Measurements from ENCODE around the gene IMMP2L.

The IMMP2L gene

DNA sequence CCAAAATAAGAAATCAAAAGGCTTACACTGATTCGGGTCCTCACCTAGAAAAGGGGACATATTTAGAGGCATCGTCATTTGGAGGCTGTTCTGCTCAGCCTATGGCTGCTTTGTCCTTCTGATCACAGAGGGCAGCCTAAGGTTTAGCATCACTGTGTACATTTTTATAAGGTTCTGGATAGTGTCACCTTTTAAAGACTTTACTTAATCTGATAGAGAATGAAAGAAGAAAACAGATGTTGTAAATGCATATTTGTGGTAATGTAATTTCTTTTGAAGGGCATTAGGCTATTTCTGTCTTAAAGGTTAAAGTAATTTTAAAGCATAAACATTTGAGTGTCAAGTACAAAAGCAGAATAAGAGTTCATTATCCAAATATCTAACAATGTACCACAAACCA, 916.7 kb downstream of the IMMP2L start:
- no peak for DNase-seq (ENCODE audit: low read depth in 2 of 2)

DNA sequence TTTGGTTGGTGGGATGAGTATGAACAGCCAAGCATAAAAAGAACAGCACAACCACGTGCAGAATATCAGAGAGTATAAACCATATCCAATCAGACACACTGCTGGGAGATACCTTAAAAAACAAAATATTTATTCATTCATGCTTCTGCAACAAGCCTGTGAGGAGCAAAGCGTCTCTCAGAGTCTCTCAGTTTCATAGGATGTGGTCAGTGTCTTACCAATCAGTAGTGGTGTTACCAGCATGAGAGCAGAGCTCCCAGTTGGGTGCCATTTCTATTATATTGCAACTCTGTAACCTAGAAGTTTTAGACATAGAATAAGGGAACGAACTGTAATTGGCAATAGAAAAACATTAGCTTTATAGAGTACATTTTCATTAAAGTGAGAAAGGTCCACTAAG, 917.2 kb downstream of the IMMP2L start:
- DNase-seq (ENCODE audit: low read depth in 2 of 2): no peak

DNA sequence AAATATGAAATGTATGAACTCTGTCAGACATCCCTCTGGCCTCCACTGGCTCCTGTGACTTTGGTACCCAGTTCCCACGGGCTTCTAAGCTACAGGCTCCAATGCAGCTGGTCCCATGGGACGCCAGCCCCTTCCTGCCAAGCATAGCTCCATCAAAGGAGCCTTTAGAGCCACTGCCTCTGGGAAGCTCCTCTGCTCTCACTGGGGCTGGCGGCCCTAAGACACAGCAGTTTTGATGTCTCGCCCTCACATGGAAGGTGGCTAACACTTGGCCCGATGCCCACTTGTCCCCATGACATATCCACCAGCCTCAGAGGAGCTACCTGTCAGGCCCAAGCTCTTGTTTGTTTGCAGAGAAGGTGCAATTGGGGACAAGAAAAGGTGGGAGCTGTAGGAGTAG, 925.0 kb downstream of the IMMP2L start:
- DNase-seq (ENCODE audit: low read depth in 2 of 2): no peak

DNA sequence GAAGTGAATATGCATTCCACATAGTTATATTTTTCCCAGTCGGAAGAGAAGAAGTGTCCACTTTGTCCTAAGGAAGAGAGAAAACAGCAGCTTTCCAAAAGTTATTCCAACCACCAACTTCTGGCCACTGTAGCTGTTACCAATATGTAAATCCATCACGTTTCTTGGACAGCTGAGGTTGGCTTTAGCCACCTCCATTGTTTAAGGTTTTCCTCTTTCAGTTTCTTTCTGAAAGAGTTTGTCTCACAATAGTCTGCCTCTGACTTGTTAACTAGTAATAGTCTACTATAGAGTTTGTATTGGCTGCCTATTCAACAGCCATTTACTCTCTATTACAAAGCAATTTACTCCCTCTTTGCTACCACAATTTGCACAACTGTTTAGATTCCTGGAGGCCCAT, 929.0 kb downstream of the IMMP2L start:
- DNase-seq (ENCODE audit: low read depth in 2 of 2): no peak

DNA sequence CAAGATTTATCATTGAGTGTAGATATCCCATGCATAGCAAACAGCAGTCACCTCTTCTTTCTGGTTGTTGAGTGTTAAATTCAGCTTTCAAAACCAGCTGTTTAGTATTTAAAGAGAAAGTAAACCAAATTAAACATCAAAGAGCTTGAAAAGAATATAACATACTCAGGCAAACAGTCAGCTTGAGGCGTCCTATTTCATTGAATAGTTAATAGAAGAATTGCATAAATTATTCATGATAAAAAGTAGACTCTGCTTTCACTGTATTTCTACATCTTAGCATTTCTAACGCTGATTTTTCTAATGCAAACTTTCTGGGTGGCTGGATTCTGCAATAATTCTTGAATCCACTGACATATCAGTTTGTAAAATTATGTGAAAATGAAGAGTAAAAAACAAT, 935.9 kb downstream of the IMMP2L start:
- DNase-seq (ENCODE audit: low read depth in 2 of 2): no peak

DNA sequence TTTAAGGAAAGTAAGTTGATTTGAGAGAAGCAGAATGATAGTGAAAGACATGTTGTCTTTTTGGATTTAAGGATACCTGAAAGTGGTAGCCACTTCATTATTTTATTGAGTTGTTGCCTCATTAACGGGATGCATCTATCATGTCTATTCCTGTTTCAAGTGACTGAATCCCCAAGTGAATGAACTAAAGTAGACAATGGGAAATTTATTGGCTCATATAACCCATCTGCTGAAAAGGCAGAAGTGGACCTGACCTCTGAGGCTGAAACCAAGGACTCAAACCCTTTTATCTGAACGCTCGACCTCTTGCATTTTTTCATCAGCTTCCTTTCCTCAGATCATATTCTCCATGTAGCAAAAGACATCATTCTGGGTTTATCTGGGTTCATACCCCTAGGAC, 937.0 kb downstream of the IMMP2L start:
- DNase-seq (ENCODE audit: low read depth in 2 of 2): no peak

DNA sequence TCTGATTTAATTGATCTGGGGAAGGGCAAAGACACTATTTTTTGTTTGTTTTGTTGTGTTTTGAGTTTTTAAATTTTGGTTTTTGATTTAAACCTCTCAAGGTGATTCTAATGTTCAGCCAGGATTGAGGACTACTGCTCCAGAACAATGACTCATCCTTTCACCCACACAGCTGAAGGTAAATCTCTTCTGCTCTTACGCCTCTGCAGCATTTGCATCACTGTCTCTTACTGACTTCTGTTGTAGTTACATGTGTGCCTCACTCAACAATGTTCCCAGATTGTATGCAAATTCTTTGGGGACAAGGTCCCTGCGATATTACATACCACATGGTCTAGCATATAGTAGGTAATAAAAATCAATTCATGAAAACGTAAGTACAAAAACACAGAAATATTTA, 938.9 kb downstream of the IMMP2L start:
- DNase-seq (ENCODE audit: low read depth in 2 of 2): no peak

DNA sequence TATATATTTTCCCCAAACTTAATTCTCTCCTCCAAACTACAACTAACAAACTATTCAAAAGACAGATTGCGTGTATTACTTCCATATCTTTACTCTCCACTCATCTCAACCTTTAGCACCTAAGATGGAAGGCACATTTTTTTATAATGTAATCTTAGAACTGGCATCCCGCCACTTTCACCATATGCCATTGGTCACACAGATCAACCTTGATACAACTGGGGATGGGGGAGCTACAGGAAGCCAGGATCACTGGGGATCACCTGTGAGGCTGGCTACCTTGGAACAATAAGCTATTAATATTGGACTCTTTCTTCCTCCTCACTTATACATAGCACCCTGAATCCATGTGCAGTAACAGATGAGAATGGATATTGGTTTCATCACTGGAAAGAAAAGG, 941.0 kb downstream of the IMMP2L start:
- no peak for DNase-seq (ENCODE audit: low read depth in 2 of 2)

DNA sequence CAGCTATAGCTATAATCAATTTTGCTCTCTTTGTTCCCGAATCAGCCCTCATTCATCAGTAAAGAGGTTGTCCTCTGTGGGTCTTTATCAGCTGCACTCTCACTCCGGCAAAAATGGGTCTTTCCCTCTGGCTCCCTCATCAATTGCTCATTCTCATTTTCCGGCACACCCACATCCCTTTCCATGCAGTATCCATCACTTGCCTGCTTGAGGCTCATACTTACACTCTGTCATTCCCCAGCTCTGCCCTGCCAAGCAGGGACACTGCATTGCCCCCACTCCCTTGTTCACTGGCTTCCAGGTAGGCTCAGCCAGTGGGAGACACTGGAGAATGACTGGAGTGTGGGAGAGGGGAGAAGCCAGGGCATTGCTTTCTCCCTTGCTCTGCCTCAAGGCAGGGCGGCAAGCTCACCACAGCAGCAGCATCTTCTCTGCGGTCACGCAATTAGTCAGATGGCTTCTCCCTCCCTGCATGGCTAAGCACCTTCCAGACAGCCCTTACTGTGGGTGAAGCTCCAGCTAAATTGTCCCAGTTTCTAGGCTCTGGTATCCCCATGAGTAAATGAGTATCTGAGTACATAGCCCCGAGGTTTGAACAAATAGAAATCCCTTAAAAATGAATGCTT, 942.1 kb downstream of the IMMP2L start:
- no peak for DNase-seq (ENCODE audit: low read depth in 2 of 2)

Data from stimulated activated CD8-positive, alpha-beta memory T cell treated with anti-CD3 and anti-CD28 coated beads, Interleukin-15, amount 100 ng/mL, for 4 hours (primary cell).